MM.1S (cell line): ENCODE results near the gene EMILIN1.
A peak's percentile ranks its signal among the peaks of the same experiment; 100 is the strongest.

Experiments
- DNase-seq: peaks from one replicate; pipeline ENCODE4 v3.0.0-alpha.2; 2015
- H2AFZ ChIP-seq: fragments of 300-600 bp; sonication (generic); 2 replicates; pipeline ENCODE4 v1.6.0; 2016; ENCODE audit warnings: antibody characterized with exemption, low read length
- H3F3A ChIP-seq: fragments of 300-600 bp; sonication (generic); 2 replicates; pipeline ENCODE4 v1.6.1; 2016; ENCODE audit warnings: mild to moderate bottlenecking, antibody characterized with exemption, low read length, moderate library complexity, mixed read lengths; ENCODE audit not compliant: insufficient read depth
- H3K27ac ChIP-seq: fragments of 300-600 bp; sonication (generic); 2 replicates; pipeline ENCODE4 v1.5.1; 2016; ENCODE audit warnings: mild to moderate bottlenecking, low read length
- H3K27me3 ChIP-seq: fragments of 300-600 bp; sonication (generic); replicated peaks from 2 replicates; pipeline ENCODE4 v1.6.0; 2016; ENCODE audit warnings: low read length; ENCODE audit not compliant: insufficient read depth
- H3K36me3 ChIP-seq: fragments of 300-600 bp; sonication (generic); replicated peaks from 2 replicates; pipeline ENCODE4 v1.6.1; 2016; ENCODE audit warnings: mild to moderate bottlenecking, low read length, mixed read lengths; ENCODE audit not compliant: insufficient read depth
- H3K4me1 ChIP-seq: fragments of 300-600 bp; sonication (generic); 2 replicates; pipeline ENCODE4 v1.6.1; 2016; ENCODE audit warnings: low read length, mixed read lengths
- H3K4me2 ChIP-seq: fragments of 300-600 bp; sonication (generic); 2 replicates; pipeline ENCODE4 v1.6.0; 2016; ENCODE audit warnings: low read depth, low read length
- H3K4me3 ChIP-seq: fragments of 300-600 bp; sonication (generic); 2 replicates; pipeline ENCODE4 v1.5.1; 2016; ENCODE audit warnings: low read length, mixed read lengths
- H3K79me2 ChIP-seq: fragments of 300-600 bp; sonication (generic); 2 replicates; pipeline ENCODE4 v1.6.1; 2016; ENCODE audit warnings: mixed run types, low read length, mixed read lengths
- H3K9ac ChIP-seq: fragments of 300-600 bp; sonication (generic); 2 replicates; pipeline ENCODE4 v1.6.1; 2016; ENCODE audit warnings: low read length, mixed read lengths
- H3K9me2 ChIP-seq: fragments of 300-600 bp; sonication (generic); replicated peaks from 2 replicates; pipeline ENCODE4 v1.6.1; 2016; ENCODE audit warnings: mild to moderate bottlenecking, low read length, mixed read lengths; ENCODE audit not compliant: insufficient read depth
- H3K9me3 ChIP-seq: fragments of 300-600 bp; sonication (generic); replicated peaks from 2 replicates; pipeline ENCODE4 v1.6.1; 2016; ENCODE audit warnings: mild to moderate bottlenecking, low read length, mixed read lengths; ENCODE audit not compliant: insufficient read depth
- H4K20me1 ChIP-seq: fragments of 300-600 bp; sonication (generic); 2 replicates; pipeline ENCODE4 v1.6.1; 2016; ENCODE audit warnings: mild to moderate bottlenecking, low read length, moderate library complexity, mixed read lengths; ENCODE audit not compliant: insufficient read depth
- CTCF ChIP-seq: fragments of 300-600 bp; sonication (generic); IDR thresholded peaks from 2 replicates; pipeline ENCODE4 v1.5.1; 2016; ENCODE audit warnings: antibody characterized with exemption, low read length, mixed read lengths
- EZH2 ChIP-seq: fragments of 300-600 bp; sonication (generic); optimal IDR thresholded peaks from 2 replicates; pipeline ENCODE3; 2017; ENCODE audit warnings: low read depth, mild to moderate bottlenecking, antibody characterized with exemption, low read length, mixed read lengths
- EZH2phosphoT487 ChIP-seq: fragments of 300-600 bp; sonication (generic); IDR thresholded peaks from 2 replicates; pipeline ENCODE4 v1.6.1; 2018; ENCODE audit warnings: antibody characterized with exemption, low read length

EMILIN1 gene

GRCh38 chr2:27081984-27082772 lies 3.8 kb downstream of the EMILIN1 start:
- H2AFZ ChIP-seq = no peak overlapping the region
- peak overlapping the region; percentile 87 for H3K4me2 ChIP-seq
- H4K20me1 ChIP-seq = no peaks in the 10 kb centered on the region

GRCh38 chr2:27082773-27083409 lies 4.5 kb downstream of the EMILIN1 start:
- H3K36me3 ChIP-seq = no peaks in the 10 kb centered on the region
- no peaks in the 10 kb centered on the region for H3K27me3 ChIP-seq
- H3K9me2 ChIP-seq = no peaks in the 10 kb centered on the region
- DNase-seq = no peak
- TF ChIP-seq EZH2 (no peak), CTCF (no peak), EZH2phosphoT487 (no peak)
- no peaks in the 10 kb centered on the region for H4K20me1 ChIP-seq
- peaks cover 28% of the 10 kb centered on the region for H3K79me2 ChIP-seq
- H3K9ac ChIP-seq = no peak overlapping the region
- no peak overlapping the region for H3K4me3 ChIP-seq
- H3K27ac ChIP-seq = no peak overlapping the region
- H2AFZ ChIP-seq = no peak overlapping the region
- H3F3A ChIP-seq = peaks cover 27% of the 10 kb centered on the region
- no peaks in the 10 kb centered on the region for H3K9me3 ChIP-seq
- peaks cover 26% of the 10 kb centered on the region for H3K4me1 ChIP-seq
- H3K4me2 ChIP-seq = no peak overlapping the region

More at GRCh38 chr2:27081984-27082772, 3.8 kb downstream of the EMILIN1 start:
- H3K9me3 ChIP-seq = no peaks in the 10 kb centered on the region
- TF ChIP-seq EZH2 (no peak), EZH2phosphoT487 (no peak)
- H3K79me2 ChIP-seq = peaks cover 23% of the 10 kb centered on the region
- H3K36me3 ChIP-seq = no peaks in the 10 kb centered on the region
- no peaks in the 10 kb centered on the region for H3K9me2 ChIP-seq
- peaks cover 27% of the 10 kb centered on the region for H3K4me1 ChIP-seq
- H3K27ac ChIP-seq = peak overlapping the region; percentile 73; the same call in 1 of the 2 replicates
- no peak for DNase-seq
- H3K4me3 ChIP-seq = no peak overlapping the region
- H3K9ac ChIP-seq = peak overlapping the region; percentile 31; the same call in 1 of the 2 replicates
- H3F3A ChIP-seq = peaks cover 24% of the 10 kb centered on the region
- H3K27me3 ChIP-seq = no peaks in the 10 kb centered on the region

GRCh38 chr2:27083410-27084296 lies 5.2 kb downstream of the EMILIN1 start:
- no peak for DNase-seq
- peaks cover 25% of the 10 kb centered on the region for H3K4me1 ChIP-seq
- peaks cover 31% of the 10 kb centered on the region for H3K79me2 ChIP-seq
- no peak overlapping the region for H3K4me2 ChIP-seq
- no peaks in the 10 kb centered on the region for H3K9me3 ChIP-seq
- no peaks in the 10 kb centered on the region for H3K36me3 ChIP-seq
- TF ChIP-seq EZH2 (no peak), EZH2phosphoT487 (no peak), CTCF (no peak)
- no peak overlapping the region for H3K9ac ChIP-seq
- H3K27me3 ChIP-seq = no peaks in the 10 kb centered on the region
- H3F3A ChIP-seq = peaks cover 27% of the 10 kb centered on the region
- H2AFZ ChIP-seq = no peak overlapping the region
- H3K4me3 ChIP-seq = no peak overlapping the region
- no peaks in the 10 kb centered on the region for H3K9me2 ChIP-seq
- H3K27ac ChIP-seq = no peak overlapping the region
- H4K20me1 ChIP-seq = no peaks in the 10 kb centered on the region
